ENCODE data around the gene TMEM154.

- TF ChIP-seq CTCF (tag by site-specific recombination; IDR thresholded peaks at IDR 0.05) (no peak), ZBTB26 (tag by site-specific recombination; optimal IDR thresholded peaks at IDR 0.05) (no peak), PRDM1 (tag by site-specific recombination; IDR thresholded peaks at IDR 0.05) (no peak), ELK4 (IDR thresholded peaks at IDR 0.05; ENCODE audit: borderline replicate concordance, low read depth, low read length) (no peak), ZNF274 (IDR thresholded peaks at IDR 0.05; ENCODE audit: low read length) (no peak), ZNF274 (tag by site-specific recombination; IDR thresholded peaks at IDR 0.05; ENCODE audit: borderline replicate concordance) (no peak), KLF1 (tag by site-specific recombination; IDR thresholded peaks at IDR 0.05) (no peak), GLI2 (tag by site-specific recombination; IDR thresholded peaks at IDR 0.05; ENCODE audit: borderline replicate concordance, low read depth) (no peak)
Measured at GRCh38 chr4:152633118-152633517, 46.7 kb downstream of the TMEM154 start.
